Panc1 (cell line): Measurements from ENCODE around the gene SENP1. TPM values are rescaled to one million over a fixed set of nuclear protein-coding genes. Genes with fewer than 3 reads are reported as not detected.

Experiments
- ATAC-seq: fragments of 200-7000 bp; cut with Tn5 transposase; 2 replicates; pipeline ENCODE4 v1.9.1; 2020; ENCODE audit warnings: mild to moderate bottlenecking, moderate library complexity
- BruUV-seq: library from RNA; stranded (reverse); fragments of 400-500 nt; replicated peaks from 2 replicates; lab custom pipeline; 2021; lab: Mats Ljungman, UMichigan
- CTCF ChIA-PET: fragments of 300-600 bp; sonication (Branson Sonifier 250); formaldehyde crosslinking; loops from one replicate; lab custom pipeline; 2022; ENCODE audit warnings: antibody characterized with exemption; lab: Charles Lee
- POLR2A ChIA-PET: fragments of 300-600 bp; sonication (Branson Sonifier 250); formaldehyde crosslinking; loops from one replicate; lab custom pipeline; 2022; ENCODE audit warnings: antibody characterized with exemption; lab: Charles Lee
- DNase-seq: peaks from one replicate; pipeline ENCODE4 v3.0.0-alpha.2; 2010; ENCODE audit warnings: low read depth, low spot score
- H3K27ac ChIP-seq: 2 replicates; pipeline ENCODE4 v1.5.1; 2011; ENCODE audit warnings: mild to moderate bottlenecking, low read length, inconsistent platforms
- H3K27me3 ChIP-seq: fragments of 200-500 bp; sonication (Bioruptor generic); 2 replicates; pipeline ENCODE4 v1.6.0; 2014; ENCODE audit warnings: low read length, inconsistent platforms; ENCODE audit not compliant: control insufficient read depth, insufficient read depth
- H3K36me3 ChIP-seq: fragments of 200-500 bp; sonication (Bioruptor generic); 2 replicates; pipeline ENCODE4 v1.5.1; 2014; ENCODE audit warnings: inconsistent platforms, mild to moderate bottlenecking, low read length, moderate library complexity; ENCODE audit not compliant: control insufficient read depth, insufficient read depth
- H3K4me1 ChIP-seq: 2 replicates; pipeline ENCODE4 v1.5.1; 2011; ENCODE audit warnings: inconsistent platforms, mild to moderate bottlenecking, low read length, moderate library complexity; ENCODE audit not compliant: control insufficient read depth, insufficient read depth
- H3K4me3 ChIP-seq, 2 experiments: 2 replicates each; pipeline ENCODE4 v1.5.1; 2011 to 2012; ENCODE audit warnings: low read depth in 2 of 2, low read length in 2 of 2, mild to moderate bottlenecking in 2 of 2, inconsistent platforms in 1 of 2, moderate library complexity in 1 of 2
- H3K9me3 ChIP-seq: fragments of 200-500 bp; sonication (Bioruptor generic); 2 replicates; pipeline ENCODE4 v1.5.1; 2014; ENCODE audit warnings: low read depth, mild to moderate bottlenecking, inconsistent platforms, low read length, moderate library complexity; ENCODE audit not compliant: control insufficient read depth, insufficient read depth
- CTCF ChIP-seq: fragments of 450-650 bp; IDR thresholded peaks from 2 replicates; pipeline ENCODE4 v1.5.1; 2017; ENCODE audit warnings: mild to moderate bottlenecking
- POLR2AphosphoS5 ChIP-seq: IDR thresholded peaks from 2 replicates; pipeline ENCODE4 v1.6.1; 2012; ENCODE audit warnings: mild to moderate bottlenecking, low read depth, low read length, moderate library complexity
- REST ChIP-seq, 2 experiments: IDR thresholded peaks; 2 replicates each; pipeline ENCODE4 v1.6.1; 2011 to 2012; ENCODE audit warnings: low read depth in 2 of 2, control low read depth in 1 of 2, low read length in 1 of 2, mild to moderate bottlenecking in 1 of 2, moderate library complexity in 1 of 2; ENCODE audit not compliant: insufficient read depth in 1 of 2
- SIN3A ChIP-seq: IDR thresholded peaks from 2 replicates; pipeline ENCODE4 v1.6.1; 2012; ENCODE audit warnings: low read depth, mild to moderate bottlenecking, low read length, moderate library complexity, borderline replicate concordance; ENCODE audit not compliant: insufficient read depth
- TCF7L2 ChIP-seq: IDR thresholded peaks from 2 replicates; pipeline ENCODE4 v1.6.1; 2011; ENCODE audit warnings: mild to moderate bottlenecking, low read depth, low read length, inconsistent platforms
- in situ Hi-C: cut with HindIII; loops from 2 replicates; pipeline ENCODE4 v1.10.0; 2016; ENCODE audit warnings: low sequenced_read_pairs, low pct_unique_long_range_greater_than_20kb
- intact Hi-C: fragments of 100-400 bp; cut with micrococcal nuclease; formaldehyde crosslinking; loops from one replicate; pipeline ENCODE4 v1.10.0; 2022; ENCODE audit not compliant: unreplicated experiment
- total RNA-seq: library from RNA; stranded (reverse); gene quantifications from one replicate; pipeline ENCODE4 v1.2.1, GENCODE V29; 2021; ENCODE audit not compliant: unreplicated experiment

The SENP1 gene
- total RNA-seq, 1 experiment from 2014 or later, result 35.2 TPM

GRCh38 chr12:48012070-48012469 is 93.8 kb downstream of the SENP1 start:
- intact Hi-C loops (no loop called here), in situ Hi-C loops (no loop called here)
- DNase-seq (no peak), ATAC-seq (no peak)
- Histone ChIP-seq H3K4me1 (no peaks in the 10 kb centered on the region), H3K27ac (no peak overlapping the region), H3K36me3 (no peaks in the 10 kb centered on the region), H3K4me3 (no peak overlapping the region), H3K27me3 (peaks cover 21% of the 10 kb centered on the region), H3K9me3 (no peaks in the 10 kb centered on the region)
- CTCF ChIA-PET, result interaction anchor here (0.7 kb wide), 1 partner anchor 257 kb away, joined by 4 read pairs; no protein-coding TSS in a partner anchor
- POLR2A ChIA-PET, result no interaction called here
- BruUV-seq, result no TSS peak
- no peak for TF ChIP-seq REST (IDR thresholded peaks at IDR 0.05; ENCODE audit: insufficient read depth in 1 of 2, low read depth in 2 of 2, low read length in 1 of 2)
- no peak for TF ChIP-seq SIN3A
- TF ChIP-seq POLR2AphosphoS5, result no peak
- TF ChIP-seq TCF7L2, result no peak
- TF ChIP-seq CTCF, result no peak

GRCh38 chr12:48010366-48010970 is 95.4 kb downstream of the SENP1 start:
- no TSS peak for BruUV-seq
- in situ Hi-C loops (no loop called here), intact Hi-C loops (no loop called here)
- H3K4me3 ChIP-seq, result no peak overlapping the region
- no peaks in the 10 kb centered on the region for H3K36me3 ChIP-seq
- ChIA-PET POLR2A (no interaction called here), CTCF (no interaction called here)
- TF ChIP-seq REST (IDR thresholded peaks at IDR 0.05; ENCODE audit: insufficient read depth in 1 of 2, low read depth in 2 of 2, low read length in 1 of 2), result no peak
- DNase-seq (no peak), ATAC-seq (no peak)
- no peaks in the 10 kb centered on the region for H3K9me3 ChIP-seq
- H3K27me3 ChIP-seq, result peaks cover 32% of the 10 kb centered on the region
- no peak overlapping the region for H3K27ac ChIP-seq
- no peaks in the 10 kb centered on the region for H3K4me1 ChIP-seq
